Measurements from ENCODE around the gene NTHL1.

The NTHL1 gene

DNA sequence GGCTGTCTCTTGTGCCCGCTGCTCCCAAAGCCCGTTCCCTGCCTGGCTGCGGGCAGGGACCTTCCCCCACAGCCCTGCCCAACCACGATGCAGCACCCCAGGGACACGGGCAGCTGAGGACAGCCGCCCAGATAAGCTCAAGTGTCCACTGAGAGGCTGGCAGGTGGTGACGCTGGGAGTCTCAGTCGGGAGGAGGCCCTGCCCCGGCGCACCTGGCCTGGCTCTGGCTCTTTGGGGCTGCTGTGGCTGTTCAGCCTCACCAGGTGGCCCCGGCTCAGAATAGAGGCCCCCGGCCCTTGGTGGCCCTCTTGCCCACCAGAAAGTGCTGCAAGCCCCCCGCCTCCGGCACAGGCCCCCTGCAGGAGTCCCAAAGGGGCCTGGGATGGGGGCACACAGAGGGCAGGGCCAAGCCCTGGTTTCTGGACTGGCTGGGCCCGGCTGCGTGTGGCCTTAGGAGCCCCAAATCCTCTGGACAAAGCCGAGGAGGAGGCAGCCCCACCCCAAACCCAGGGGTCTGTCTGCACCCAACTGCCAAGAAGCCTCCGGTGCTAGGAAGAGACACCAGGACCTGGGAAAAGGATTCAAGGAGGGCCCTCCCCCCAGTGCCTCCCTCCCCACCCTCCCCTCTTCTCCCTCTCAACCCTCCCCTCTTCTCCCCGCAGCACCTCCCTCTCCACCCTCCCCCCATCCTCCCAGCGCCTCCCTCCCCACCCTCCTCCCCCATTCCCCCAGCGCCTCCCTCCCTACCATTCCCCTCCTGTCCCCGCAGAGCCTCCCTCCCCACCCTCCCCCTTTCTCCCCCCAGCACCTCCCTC is 5.3 kb downstream of the NTHL1 start:
- no peak for DNase-seq

DNA sequence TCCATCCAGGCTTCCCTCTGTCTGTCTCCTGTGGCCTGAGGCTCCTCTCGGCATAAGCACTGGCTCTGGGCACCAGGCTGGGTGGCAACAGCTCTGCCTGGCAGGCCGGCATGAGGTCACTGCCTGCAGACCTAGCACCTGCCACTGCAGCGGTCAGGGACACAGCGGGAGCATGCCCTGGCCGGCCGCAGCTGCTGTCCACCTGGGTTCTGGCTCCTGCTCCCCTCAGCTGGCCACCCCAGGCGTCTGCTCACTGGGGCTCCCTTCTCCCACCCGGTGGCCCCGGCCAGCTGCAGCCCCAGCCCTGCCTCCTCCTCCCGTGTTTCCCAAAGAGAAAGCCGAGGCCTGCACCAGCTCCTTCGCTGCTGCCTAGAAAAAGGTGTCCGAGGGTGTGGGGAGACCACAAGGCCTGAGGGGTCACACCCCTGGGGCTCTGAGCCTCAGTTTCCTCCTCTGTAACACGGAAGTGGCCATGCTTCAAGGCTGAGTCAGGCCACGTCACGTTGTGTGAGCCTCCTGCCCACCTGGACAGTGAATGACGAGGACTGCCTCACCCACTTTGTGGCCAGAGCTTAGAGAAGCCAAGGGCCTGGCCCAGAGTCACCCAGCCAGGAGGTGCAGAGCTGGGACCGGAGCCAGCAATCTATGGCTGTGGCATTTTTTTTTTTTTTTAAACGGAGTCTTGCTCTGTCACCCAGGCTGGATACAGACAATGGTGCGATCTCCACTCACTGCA is 6.7 kb downstream of the NTHL1 start:
- no peak for DNase-seq

DNA sequence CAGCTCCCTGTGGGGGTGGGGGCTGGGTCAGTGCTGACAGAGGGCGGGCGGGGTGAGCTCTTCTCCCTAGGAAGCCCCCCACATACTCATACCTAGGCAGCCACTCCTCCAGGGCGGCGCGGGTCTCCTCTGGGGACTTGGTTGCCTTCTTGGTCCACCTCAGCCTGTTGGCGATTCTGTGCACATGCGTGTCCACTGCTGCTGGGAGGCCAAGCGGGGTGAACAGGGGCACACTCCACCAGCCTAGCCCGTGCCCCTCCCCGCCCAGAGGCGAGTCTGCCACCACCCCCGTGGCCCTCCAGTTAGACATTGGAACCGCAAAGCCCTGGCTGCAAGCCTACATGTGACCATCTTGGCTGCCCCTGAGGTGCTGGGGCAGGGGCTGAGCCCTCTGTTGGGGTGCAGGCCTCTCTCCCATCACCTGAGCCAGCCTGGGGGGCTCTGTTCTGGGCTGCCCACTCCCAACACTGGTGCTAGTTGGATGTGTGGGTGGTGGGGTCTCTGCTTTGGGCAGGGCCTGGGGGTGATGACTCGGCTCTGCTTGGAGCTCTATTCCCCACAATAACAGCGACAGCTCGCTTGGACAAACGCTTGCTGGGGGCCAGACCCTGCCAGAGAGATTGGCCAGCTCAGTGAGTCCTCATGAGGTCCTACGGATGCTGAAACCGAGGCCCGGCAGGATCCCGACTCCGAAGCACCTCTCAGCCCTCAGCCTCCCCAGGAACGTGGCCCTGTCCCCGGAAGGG is 7.4 kb downstream of the NTHL1 start:
- DNase-seq, result no peak

DNA sequence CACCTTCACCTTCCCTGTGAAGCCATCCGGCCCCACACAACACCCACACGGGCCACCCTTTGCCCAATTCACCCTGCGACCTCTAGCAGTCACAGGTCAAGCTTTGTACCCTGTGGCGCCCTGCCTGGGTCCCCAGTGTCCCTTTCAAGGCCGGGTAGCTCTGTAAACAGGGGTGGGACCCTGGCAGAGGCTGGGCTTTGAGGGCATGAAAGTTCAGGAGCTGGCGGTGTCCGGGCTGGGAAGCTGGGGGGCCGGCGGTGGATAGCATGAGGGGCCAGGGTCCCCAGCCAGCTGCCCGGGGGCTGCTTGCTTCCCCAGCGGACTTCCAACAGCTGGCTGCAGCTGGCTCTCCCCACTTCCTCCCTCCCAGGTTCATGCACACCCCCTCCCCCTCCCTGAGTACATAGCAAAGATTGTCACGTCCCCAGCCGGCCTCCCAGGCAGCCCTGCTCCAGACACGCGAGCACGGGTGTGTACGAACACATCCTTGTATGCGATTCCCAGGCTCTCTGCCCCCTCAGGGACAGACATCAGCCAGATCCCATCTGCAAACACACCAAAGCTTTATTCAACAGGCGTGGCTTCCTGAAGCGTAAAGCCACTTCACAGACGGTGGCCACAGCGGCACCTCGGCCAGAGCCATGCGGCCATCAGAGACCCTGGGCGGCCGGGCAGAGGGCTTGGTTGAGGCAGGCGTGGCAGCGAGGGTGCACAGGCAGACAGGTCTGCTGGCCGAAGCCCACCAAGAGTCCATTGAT is 8.2 kb downstream of the NTHL1 start:
- DNase-seq, result peak; percentile 73

DNA sequence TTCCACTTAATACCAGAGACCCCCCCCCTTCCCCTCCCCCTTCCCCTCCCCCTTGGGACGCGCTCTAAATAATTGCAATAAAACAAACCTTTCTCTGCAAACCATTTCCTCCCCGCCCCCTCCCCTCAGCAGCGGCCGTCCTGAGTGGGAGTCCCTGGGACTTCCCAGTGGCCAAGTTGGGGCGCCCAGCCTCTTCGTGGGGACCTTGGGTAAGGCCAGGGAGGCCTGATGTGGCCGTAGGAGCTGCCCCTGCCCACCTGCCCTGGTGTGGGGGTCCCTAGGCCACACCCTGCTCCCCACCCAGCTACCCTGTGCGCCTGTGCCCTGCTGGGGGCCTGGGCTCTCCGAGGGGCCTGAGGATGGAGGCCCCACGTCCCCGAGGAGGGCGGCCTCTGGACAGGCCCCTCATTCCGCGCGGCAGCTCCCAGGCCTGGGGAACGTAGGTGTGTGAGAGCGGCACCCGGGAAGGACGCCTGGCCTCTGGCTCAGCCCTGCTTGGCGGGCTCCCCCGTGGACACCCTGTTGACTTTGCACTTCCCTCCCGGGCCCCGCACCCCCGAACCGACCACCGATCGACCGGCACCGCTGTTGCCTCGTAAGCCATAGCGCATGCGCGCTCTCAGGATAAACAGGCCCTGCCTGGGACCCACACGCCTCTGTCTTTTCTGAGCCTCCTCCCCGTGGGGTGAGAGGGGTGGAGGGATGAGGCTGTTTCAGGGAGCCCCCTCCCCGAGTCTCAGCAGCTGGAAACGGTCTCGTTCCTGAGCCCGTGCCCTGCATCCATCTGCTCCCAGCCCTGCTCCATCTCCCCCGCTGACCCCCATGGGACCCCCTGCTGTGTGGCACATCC is 9.0 kb downstream of the NTHL1 start:
- DNase-seq, result peak; percentile 69

DNA sequence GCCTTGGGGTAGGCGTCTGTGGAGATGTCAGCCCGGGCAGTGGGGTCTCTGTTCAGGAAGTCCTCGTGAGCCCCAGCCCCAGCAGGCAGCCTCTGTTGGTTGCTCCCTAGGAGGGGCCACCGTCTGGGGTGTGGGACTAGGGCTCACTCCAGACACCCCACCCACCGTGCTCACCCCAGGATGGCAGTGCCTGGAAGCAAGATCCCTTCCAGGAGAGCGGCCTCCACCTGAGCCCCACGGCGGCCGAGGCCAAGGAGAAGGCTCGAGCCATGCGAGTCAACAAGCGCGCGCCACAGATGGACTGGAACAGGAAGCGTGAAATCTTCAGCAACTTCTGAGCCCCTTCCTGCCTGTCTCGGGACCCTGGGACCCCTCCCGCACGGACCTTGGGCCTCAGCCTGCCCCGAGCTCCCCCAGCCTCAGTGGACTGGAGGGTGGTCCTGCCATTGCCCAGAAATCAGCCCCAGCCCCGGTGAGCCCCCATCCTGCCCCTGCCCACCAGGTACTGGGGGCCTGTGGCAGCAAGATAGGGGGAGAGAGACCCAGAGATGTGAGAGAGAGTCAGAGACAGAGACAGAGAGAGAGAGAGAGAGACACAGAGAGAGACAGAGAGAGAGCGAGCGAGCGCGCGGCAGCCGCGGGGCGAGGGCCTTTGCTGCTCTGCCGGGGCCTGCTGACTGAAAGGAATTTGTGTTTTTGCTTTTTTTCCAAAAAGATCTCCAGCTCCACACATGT is 9.8 kb downstream of the NTHL1 start:
- no peak for DNase-seq

DNA sequence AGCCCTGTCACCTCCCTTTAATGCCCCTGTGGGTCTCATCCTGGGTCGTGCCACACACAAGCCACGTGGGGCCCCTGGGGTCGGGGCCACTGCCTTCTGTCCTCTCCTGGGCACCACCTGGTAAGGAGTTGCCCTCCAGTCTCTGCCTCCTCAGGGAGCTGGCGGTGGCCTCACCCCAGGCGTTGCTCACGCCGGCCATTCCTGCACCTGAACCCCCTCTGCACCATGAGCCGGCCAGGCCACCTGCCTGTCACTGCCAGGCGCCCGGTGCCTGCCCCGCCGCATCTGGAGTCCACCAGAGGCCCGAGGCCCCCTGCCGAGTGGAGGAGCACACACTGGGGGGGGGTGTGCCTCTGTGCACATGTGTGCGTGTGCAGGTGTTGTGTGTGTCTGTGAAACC is 10.5 kb downstream of the NTHL1 start:
- DNase-seq, result no peak

DNA sequence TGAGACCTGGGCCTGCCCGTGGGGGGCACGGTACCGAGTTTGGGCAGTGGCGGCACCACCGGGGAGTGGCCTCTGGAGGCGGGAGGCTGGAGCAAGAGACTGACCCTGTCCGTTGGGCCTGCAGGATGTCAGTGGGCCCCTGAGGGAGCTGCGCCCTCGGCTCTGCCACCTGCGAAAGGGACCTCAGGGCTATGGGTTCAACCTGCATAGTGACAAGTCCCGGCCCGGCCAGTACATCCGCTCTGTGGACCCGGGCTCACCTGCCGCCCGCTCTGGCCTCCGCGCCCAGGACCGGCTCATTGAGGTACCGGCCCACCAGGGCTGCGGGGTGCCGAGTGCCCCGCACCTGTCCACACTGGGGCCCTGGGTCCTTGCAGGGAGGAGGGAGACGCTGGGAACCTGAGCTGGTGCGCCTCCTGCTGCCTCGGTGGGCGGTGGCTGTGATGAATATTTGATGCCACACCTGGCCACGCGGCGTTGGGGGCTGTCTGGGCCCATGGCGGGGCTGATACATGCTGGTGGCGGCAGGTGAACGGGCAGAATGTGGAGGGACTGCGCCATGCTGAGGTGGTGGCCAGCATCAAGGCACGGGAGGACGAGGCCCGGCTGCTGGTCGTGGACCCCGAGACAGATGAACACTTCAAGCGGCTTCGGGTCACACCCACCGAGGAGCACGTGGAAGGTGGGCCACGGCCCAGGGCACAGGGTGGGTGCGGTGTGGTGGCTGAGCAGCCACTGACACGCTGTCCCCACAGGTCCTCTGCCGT is 11.3 kb downstream of the NTHL1 start:
- no peak for DNase-seq

DNA sequence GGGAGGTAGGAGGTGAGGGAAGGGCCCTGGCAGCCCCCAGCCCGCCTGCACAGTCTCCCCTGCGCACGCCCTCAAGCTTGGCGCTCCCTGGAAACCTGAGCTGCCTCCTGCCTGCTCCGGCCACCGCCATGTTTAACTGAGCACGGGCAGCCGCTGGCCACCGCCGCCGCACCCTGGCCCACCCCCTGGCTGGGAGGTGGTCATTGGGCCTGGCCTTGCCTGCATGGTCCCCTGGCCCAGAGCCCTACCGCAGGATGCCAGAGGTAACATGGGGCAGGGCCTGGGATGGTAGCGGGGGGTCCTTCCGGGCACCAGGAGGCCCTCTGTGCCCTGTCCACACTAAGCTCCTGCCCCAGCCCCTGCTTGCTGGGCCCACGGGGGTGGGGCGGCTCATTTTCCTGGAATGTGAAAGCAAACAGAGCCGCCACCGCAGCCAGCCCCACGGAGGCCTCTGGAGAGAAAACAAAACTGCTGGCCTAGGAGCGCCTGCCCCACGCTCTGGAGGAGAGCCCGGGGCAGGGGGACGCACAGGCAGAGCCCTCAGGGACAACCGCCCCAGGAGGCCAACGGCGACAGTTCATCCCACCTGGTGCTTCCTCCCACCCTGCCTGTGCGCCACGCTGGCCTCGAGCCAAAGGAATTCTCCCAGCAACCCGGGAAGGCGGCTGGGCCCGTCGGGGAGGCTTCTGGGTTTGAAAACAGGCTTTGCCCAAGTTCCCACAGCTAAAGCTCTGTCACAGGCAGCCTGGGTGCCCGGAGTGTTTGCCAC is 12.0 kb downstream of the NTHL1 start:
- peak; percentile 89 for DNase-seq

DNA sequence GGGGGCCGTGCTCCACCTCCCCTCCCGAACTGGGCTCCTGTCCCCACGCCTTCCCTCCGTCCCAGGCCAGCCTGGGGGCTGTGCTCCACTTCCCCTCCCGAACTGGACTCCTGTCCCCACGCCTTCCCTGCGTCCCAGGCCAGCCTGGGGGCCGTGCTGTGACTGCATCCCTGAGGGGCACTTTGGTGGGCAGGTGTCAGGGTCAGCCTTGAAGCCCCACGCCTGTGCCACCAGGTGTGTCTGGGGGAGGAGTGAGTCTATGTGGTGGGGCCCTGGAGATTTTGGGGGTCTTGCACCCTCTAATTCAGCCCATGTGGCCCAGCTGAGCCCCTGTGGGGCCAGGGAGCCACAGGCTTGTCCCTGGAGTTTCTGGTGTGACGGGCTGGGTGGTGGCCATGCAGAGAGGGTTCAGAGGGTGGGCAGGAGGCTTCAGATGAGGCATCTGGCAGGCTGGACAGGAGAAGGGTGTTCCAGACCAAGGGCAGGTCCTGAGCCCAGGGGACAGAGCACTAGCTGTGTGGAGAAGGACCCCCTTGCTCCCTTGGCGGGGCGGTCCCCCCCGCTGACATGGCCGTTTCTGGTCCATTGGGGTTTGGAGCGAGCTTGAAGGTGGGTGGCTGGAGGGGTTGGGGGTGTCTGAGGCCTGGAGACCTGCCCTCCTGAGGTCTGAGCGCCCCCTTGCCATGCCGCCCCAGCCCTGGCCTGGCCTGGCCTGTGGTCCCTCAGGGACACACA is 12.8 kb downstream of the NTHL1 start:
- DNase-seq, result peak; percentile 19

DNA sequence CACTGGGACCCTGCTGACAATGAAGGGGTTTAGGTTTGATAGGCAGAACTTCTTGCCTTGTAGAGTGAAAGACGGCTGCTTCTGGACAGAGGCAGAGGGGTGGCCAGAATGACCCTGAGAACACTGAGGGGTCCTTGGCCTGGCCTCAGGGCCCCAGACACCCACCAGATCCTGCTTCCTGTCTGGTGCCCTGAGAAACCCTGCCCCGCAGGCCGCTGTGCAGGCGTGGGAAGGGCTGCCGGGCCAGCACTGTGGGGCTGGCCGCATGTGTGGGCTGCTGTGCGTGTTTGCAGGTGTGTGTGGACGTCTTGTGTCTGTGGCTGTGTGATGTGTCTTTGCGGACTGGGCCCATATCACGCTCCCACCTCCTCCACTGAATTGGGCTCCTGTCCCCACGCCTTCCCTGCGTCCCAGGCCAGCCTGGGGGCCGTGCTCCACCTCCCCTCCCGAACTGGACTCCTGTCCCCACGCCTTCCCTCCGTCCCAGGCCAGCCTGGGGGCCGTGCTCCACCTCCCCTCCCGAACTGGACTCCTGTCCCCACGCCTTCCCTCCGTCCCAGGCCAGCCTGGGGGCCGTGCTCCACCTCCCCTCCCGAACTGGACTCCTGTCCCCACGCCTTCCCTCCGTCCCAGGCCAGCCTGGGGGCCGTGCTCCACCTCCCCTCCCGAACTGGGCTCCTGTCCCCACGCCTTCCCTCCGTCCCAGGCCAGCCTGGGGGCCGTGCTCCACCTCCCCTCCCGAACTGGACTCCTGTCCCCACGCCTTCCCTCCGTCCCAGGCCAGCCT is 13.5 kb downstream of the NTHL1 start:
- DNase-seq, result peak; percentile 69

DNA sequence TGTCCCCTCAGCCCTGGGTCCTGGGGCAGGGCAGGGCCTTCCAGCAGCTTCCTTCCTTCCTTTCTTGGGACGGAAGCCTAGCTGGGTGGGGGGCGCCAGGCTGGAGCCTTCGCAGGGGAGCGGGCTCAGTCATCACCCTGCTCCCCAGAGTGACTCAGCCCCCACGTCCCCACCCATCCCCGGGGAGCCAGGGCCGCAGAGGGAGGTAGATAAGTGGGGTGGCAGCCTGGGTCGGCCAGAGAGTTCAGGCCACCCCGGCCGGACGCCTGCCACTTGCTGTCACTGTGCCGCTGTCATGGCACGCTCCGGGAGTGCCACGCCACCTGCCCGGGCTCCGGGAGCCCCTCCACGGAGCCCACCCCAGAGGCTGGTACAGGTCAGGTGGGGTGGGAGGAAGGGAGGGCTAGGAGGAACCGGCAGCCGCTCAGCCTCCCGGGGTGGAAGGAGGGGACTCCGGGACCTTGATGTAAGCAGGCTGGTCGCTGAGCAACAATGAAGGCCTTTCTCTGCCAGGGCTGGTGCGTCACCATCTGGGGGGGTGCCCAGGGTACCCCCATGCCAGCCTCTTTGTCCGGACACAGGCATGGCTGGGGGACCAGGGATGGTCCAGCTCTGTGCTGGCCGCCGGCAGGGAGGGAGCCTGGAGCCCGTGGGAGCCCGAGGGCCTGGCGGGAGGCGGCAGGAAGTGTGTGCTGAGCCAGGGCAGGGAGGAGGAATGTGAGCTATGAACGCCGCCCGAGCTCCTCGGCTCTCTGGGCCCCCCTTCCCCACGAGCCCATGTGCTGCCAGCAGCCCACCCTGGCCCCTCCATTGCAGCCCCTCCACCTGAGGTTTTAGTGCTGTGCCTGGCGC is 14.4 kb downstream of the NTHL1 start:
- peak; percentile 83 for DNase-seq

DNA sequence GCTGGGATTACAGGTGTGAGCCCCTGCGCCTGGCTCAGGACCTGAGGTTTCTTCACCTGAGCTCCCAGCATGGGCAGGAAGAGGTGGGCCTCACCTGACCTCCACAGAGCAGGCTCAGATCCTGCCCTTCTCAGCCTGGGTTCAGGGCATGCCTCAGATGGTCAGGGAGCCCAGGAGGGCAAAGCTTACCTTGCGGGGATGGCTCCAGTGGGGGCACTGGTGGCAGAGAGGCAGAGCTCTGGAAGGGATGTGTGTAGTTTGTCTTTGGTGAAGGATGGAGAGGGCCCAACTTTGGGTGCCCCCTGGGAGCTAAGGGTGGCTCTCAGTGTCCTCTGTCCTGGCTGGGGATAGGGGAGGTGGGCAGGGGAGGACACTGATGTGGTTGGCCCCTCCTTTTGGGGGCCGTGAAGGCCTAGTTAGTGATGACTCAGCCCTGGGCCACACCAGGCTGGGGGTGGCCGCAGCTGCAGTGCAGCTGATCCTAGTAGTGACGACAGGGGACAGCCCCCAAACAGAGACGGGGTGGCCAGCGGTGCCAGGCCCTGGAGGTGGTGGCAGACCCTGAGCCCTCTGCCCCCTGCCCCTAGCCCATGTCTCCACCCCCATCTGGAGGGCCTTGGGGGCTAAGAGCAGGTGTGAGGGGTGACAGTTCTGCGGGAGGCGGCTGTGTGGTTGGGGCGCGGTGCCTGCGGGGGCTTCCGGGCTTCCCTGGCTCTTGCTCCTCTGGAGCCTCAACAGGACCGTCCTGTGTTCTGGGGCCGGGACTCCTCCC is 15.2 kb downstream of the NTHL1 start:
- DNase-seq, result peak; percentile 19

DNA sequence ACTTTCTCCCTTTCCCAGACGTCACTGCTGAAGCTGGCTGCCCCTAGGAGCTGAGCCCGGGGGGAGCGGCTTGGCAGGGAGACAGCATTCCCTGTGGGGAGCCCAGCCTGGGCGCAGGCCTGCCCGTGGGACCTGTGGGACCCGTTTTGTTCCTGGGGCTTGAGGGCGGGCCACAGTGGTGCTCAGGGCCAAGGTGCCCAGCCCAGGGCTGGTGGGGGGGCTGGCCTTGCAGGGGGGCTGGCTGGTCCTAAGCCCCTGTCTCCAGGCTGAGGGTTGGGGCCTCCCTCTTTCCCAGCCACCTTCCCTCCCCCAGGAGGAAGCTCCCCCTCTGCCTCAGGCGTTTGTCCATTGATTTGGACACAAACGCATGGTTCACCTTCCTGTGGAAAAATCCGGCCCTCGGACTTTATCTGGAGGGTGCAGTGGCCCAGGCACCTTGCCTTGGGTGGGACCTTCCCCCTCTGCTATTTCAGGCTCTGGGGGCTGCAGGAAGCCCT is 16.5 kb downstream of the NTHL1 start:
- DNase-seq, result no peak

DNA sequence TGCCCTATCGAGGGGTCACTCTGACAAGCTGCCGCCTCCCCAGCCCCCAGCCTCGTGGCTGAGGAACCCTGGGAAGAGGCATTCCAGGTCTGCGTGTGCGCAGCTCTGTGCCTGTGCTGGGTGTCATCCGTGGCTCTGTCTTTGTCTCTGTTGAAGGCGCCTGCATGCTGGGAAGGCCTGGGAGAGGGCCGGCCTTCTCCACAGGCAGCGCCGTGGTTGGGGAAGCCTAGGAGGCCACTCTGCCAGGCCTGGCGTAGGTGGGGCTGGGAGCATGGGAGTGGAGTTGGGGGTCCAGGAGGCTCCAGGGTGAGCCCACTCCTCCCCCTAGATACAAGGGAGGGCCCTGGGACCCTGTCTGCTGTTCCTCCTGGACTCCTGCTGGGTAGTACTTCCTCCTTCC is 17.6 kb downstream of the NTHL1 start:
- no peak for DNase-seq

DNA sequence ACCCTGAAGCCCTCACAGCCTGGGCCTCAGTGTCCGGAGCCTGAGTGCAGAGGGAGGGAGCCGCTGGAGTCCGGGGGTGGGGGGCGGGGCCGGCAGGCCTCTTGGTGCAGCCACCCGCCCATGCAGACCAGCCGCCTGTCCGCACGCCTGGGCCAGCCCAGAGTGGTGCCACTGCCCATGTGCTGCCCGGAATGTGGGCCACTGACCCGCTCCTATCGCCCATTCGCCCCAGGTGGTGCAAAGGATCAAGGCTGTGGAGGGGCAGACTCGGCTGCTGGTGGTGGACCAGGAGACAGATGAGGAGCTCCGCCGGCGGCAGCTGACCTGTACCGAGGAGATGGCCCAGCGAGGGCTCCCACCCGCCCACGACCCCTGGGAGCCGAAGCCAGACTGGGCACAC is 18.3 kb downstream of the NTHL1 start:
- DNase-seq, result no peak

Data from right kidney (tissue), 1 donor.